Heart left ventricle (tissue), 13 donors: ENCODE results near the gene AFG3L2.

Experiments
- POLR2A ChIP-seq, 2 donors: fragments of 450-650 bp; IDR thresholded peaks; one replicate each; pipeline ENCODE4 v1.6.1; 2017; ENCODE audit warnings: antibody characterized with exemption in 2 of 2, mild to moderate bottlenecking in 2 of 2, moderate library complexity in 2 of 2
- TF ChIP-seq, protein P1 (sequence below), 12 donors: fragments of 200-600 bp; sonication (generic) in 4 of 12; IDR thresholded peaks; one replicate each; pipeline versions ENCODE4 v1.5.0 to v1.8.0; 2018 to 2022; ENCODE audit warnings: antibody characterized with exemption in 12 of 12, mild to moderate bottlenecking in 5 of 12
- donor health status: ischemic (EF 13 %, LVEDD 7.1; RV severe dilation, severe dysfunction).
- donor health status: DM: no; HTN: yes; CAD: no.
- donor health status: DM: no; HTN: no; CAD: no.
- donor health status: ischemic (EF 25% LVEDD 6.9; RV normal size, moderate dysfunction).
- donor health status: ischemic (EF 25% LVEDD 5.7; RV mildly dilated, moderate dysfunction).
- donor health status: ischemic (EF 35%, LVEDD 5.7; RV mildly dilated, moderate dysfunction).
- donor health status: nonischemic (EF 11% LVEDD 7.7; RV severe dilation, severe dysfunction).
- donor health status: DM: yes; HTN: yes; CAD: no.
- donor health status: PGD.
- donor health status: ischemic (EF 29% LVEDD 5.4; RV normal size, mild dysfunction).
- donor health status: nonischemic (EF 23%, LVEDD 6.1; RV moderate dilation, normal function).

DNA sequence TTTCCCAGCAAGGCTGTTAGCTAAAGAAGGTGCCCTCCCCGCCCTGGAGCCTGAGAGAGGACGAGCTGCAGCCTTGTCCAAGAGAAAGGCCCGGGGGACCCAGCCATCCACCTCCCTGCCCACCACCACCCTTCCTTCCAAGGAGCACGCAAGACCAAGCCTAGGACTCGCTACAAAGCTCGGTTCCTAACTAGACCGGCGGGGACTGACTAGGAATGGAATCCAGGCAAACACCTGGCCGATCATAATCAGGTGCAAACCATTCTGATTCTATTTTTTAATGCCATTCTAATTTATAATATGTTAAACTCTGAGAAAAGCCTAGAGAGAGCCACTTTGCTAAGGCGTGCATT is 88.6 kb downstream of the AFG3L2 start:
- TF ChIP-seq, protein P1, sequence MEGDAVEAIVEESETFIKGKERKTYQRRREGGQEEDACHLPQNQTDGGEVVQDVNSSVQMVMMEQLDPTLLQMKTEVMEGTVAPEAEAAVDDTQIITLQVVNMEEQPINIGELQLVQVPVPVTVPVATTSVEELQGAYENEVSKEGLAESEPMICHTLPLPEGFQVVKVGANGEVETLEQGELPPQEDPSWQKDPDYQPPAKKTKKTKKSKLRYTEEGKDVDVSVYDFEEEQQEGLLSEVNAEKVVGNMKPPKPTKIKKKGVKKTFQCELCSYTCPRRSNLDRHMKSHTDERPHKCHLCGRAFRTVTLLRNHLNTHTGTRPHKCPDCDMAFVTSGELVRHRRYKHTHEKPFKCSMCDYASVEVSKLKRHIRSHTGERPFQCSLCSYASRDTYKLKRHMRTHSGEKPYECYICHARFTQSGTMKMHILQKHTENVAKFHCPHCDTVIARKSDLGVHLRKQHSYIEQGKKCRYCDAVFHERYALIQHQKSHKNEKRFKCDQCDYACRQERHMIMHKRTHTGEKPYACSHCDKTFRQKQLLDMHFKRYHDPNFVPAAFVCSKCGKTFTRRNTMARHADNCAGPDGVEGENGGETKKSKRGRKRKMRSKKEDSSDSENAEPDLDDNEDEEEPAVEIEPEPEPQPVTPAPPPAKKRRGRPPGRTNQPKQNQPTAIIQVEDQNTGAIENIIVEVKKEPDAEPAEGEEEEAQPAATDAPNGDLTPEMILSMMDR (IDR thresholded peaks at IDR 0.05): no peak
- TF ChIP-seq POLR2A (IDR thresholded peaks at IDR 0.05): no peak
